ENCODE measurements around the gene SLC13A1. TPM values are rescaled to one million over a fixed set of nuclear protein-coding genes. Genes with fewer than 3 reads are reported as not detected.

SLC13A1 gene
- total RNA-seq, 1 experiment from 2014 or later, result not detected

GRCh38 chr7:123154231-123154860, 45.4 kb downstream of the SLC13A1 start:
- no peak overlapping the region for H3K9ac ChIP-seq (ENCODE audit: low read length)
- no peaks in the 10 kb centered on the region for H3K9me3 ChIP-seq (ENCODE audit: control insufficient read depth in 1 of 2, insufficient read depth in 1 of 2, low read depth in 1 of 2, low read length in 2 of 2)
- TF ChIP-seq EZH2phosphoT487 (IDR thresholded peaks at IDR 0.05; ENCODE audit: borderline replicate concordance) (no peak), CEBPB (IDR thresholded peaks at IDR 0.05; ENCODE audit: low read depth) (peak; percentile 36; the same call in 1 of the 2 replicates), CBX3 (IDR thresholded peaks at IDR 0.05; ENCODE audit: low read depth) (peak; percentile 57; the same call in 1 of the 2 replicates), ATF3 (IDR thresholded peaks at IDR 0.05) (peak; percentile 41; the same call in 1 of the 2 replicates), CTCF (IDR thresholded peaks at IDR 0.05 in 2 of 3, conservative IDR thresholded peaks at IDR 0.05 in 1 of 3; ENCODE audit: borderline replicate concordance in 1 of 3, insufficient read depth in 1 of 3, low read depth in 2 of 3, low read length in 2 of 3) (peak; percentile 58 to 85 (median 73); a peak in 5 of 6 replicates), RAD21 (IDR thresholded peaks at IDR 0.05; ENCODE audit: low read depth) (peak; percentile 86)
- H2AFZ ChIP-seq (ENCODE audit: low read depth, low read length, poor library complexity, severe bottlenecking), result peak overlapping the region; percentile 64
- intact Hi-C loops (cut with micrococcal nuclease), result loop anchor here (1.0 to 5.0 kb wide), 6 partner anchors 82 to 937 kb away; partner anchors contain the start of gene CADPS2
- ATAC-seq (peak; percentile 99), DNase-seq (ENCODE audit: low read depth, low spot score) (peak; percentile 90)
- no peaks in the 10 kb centered on the region for H4K20me1 ChIP-seq (ENCODE audit: insufficient read depth)
- H3K4me1 ChIP-seq (ENCODE audit: control insufficient read depth in 1 of 2, insufficient read depth in 2 of 2, low read length in 2 of 2), result no peaks in the 10 kb centered on the region
- BruUV-seq (replicated peaks), result no TSS peak
- ChIA-PET POLR2A (no interaction called here), RAD21 (ENCODE audit: low non-redundant PET in 1 of 2, low total read pairs in 2 of 2, uncharacterized antibody in 2 of 2, unreplicated experiment in 2 of 2) (interaction anchor here (0.6 to 1.1 kb wide), 2 partner anchors 57 to 84 kb away, joined by 3 to 4 read pairs; no protein-coding TSS in a partner anchor), CTCF (interaction anchor here (1.0 to 2.1 kb wide), 7 partner anchors 10 to 352 kb away, joined by 3 to 12 read pairs (median 4); no protein-coding TSS in a partner anchor)
- peak overlapping the region; percentile 18 for H3K4me2 ChIP-seq (ENCODE audit: low read length)
- no peak overlapping the region for H3K4me3 ChIP-seq (replicated peaks in 1 of 2; ENCODE audit: low read depth in 1 of 2, low read length in 2 of 2)
- no peaks in the 10 kb centered on the region for H3K79me2 ChIP-seq (ENCODE audit: insufficient read depth, low read length)
- no peaks in the 10 kb centered on the region for H3K27me3 ChIP-seq (ENCODE audit: insufficient read depth, low read length)
- H3K27ac ChIP-seq (ENCODE audit: low read depth, low read length), result no peak overlapping the region
- H3K9me2 ChIP-seq (ENCODE audit: insufficient read depth), result no peaks in the 10 kb centered on the region
- H3K36me3 ChIP-seq (ENCODE audit: control insufficient read depth in 1 of 2, insufficient read depth in 2 of 2, low read length in 2 of 2), result no peaks in the 10 kb centered on the region

Data from HCT116 (cell line).